ENCODE data around the gene MOSPD2.

Gene MOSPD2

DNA sequence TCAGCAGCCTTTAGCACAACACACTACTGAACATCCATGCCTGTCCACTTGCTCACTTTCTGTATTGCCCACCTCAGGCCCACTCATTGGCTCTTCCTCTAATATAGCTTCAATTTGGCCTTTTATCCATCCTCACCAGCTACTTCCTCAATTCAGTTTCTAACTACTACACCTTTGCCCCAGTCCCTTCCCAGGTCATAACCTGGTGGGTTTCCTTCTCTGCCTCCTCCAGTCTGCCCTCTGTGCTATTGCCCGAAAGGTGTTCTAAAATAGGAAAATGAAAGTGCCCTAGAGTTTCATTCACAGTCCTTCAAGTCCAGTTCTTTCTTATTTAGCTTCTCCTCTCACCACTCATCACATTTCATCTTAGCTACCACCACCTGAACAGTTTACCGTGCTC lies 23.1 kb downstream of the MOSPD2 start:
- no peak overlapping the region for H3K27ac ChIP-seq (replicated peaks)
- DNase-seq (ENCODE audit: low read depth in 1 of 2, low spot score in 1 of 2) = no peak
- no peaks in the 10 kb centered on the region for H3K27me3 ChIP-seq (ENCODE audit: insufficient read depth, poor library complexity, severe bottlenecking)

GRCh38 chrX:14897042-14897441 lies 23.8 kb downstream of the MOSPD2 start:
- TF ChIP-seq, protein P1, sequence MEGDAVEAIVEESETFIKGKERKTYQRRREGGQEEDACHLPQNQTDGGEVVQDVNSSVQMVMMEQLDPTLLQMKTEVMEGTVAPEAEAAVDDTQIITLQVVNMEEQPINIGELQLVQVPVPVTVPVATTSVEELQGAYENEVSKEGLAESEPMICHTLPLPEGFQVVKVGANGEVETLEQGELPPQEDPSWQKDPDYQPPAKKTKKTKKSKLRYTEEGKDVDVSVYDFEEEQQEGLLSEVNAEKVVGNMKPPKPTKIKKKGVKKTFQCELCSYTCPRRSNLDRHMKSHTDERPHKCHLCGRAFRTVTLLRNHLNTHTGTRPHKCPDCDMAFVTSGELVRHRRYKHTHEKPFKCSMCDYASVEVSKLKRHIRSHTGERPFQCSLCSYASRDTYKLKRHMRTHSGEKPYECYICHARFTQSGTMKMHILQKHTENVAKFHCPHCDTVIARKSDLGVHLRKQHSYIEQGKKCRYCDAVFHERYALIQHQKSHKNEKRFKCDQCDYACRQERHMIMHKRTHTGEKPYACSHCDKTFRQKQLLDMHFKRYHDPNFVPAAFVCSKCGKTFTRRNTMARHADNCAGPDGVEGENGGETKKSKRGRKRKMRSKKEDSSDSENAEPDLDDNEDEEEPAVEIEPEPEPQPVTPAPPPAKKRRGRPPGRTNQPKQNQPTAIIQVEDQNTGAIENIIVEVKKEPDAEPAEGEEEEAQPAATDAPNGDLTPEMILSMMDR (IDR thresholded peaks at IDR 0.05; ENCODE audit: insufficient read depth, low read length) = no peak
- TF ChIP-seq GABPA (IDR thresholded peaks at IDR 0.05; ENCODE audit: low read depth) (no peak), SPI1 (IDR thresholded peaks at IDR 0.05; ENCODE audit: borderline replicate concordance, low read depth) (no peak), REST (IDR thresholded peaks at IDR 0.05; ENCODE audit: insufficient replicate concordance, low read depth) (no peak), POLR2AphosphoS5 (IDR thresholded peaks at IDR 0.05; ENCODE audit: low read depth) (no peak)
- Histone ChIP-seq H3K27me3 (ENCODE audit: insufficient read depth, poor library complexity, severe bottlenecking) (no peaks in the 10 kb centered on the region), H3K27ac (replicated peaks) (no peak overlapping the region), H3K4me3 (replicated peaks; ENCODE audit: insufficient read depth, low read length) (no peak overlapping the region)
- no peak for DNase-seq (ENCODE audit: low read depth in 1 of 2, low spot score in 1 of 2)

More for the DNA sequence above, 23.1 kb downstream of the MOSPD2 start:
- no peak overlapping the region for H3K4me3 ChIP-seq (replicated peaks; ENCODE audit: insufficient read depth, low read length)
- TF ChIP-seq GABPA (IDR thresholded peaks at IDR 0.05; ENCODE audit: low read depth) (no peak), REST (IDR thresholded peaks at IDR 0.05; ENCODE audit: insufficient replicate concordance, low read depth) (no peak), SPI1 (IDR thresholded peaks at IDR 0.05; ENCODE audit: borderline replicate concordance, low read depth) (no peak), POLR2AphosphoS5 (IDR thresholded peaks at IDR 0.05; ENCODE audit: low read depth) (no peak)
- TF ChIP-seq, protein P1 (IDR thresholded peaks at IDR 0.05; ENCODE audit: insufficient read depth, low read length) = no peak

DNA sequence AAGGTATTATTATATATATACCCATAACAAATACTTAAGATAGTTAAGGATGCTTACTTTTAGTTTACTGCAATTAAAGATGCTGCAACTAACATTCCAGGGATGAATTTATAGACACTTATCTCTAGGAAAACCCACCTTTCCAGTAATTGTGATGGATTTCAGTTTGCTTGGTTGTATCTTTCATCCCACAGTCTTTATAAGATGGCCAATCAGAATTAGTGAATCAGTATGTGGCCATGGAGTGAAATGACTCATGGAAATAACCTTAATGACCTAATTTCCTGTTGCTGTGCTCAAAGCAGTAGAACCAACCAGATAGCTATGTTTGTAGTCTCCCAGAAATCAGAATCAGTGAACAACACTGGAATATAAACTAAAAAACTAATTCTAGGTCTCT lies 26.4 kb downstream of the MOSPD2 start:
- Histone ChIP-seq H3K4me3 (replicated peaks; ENCODE audit: insufficient read depth, low read length) (no peak overlapping the region), H3K27ac (replicated peaks) (no peak overlapping the region), H3K27me3 (ENCODE audit: insufficient read depth, poor library complexity, severe bottlenecking) (no peaks in the 10 kb centered on the region)
- TF ChIP-seq, protein P1 (IDR thresholded peaks at IDR 0.05; ENCODE audit: insufficient read depth, low read length) = no peak
- TF ChIP-seq REST (IDR thresholded peaks at IDR 0.05; ENCODE audit: insufficient replicate concordance, low read depth) (no peak), POLR2AphosphoS5 (IDR thresholded peaks at IDR 0.05; ENCODE audit: low read depth) (no peak), SPI1 (IDR thresholded peaks at IDR 0.05; ENCODE audit: borderline replicate concordance, low read depth) (no peak), GABPA (IDR thresholded peaks at IDR 0.05; ENCODE audit: low read depth) (no peak)
- no peak for DNase-seq (ENCODE audit: low read depth in 1 of 2, low spot score in 1 of 2)
